AG04450 (cell line): ENCODE results near the gene LCTL. TPM values are rescaled to one million over a fixed set of nuclear protein-coding genes. Genes with fewer than 3 reads are reported as not detected.

ENCODE experiments used
- CTCF ChIA-PET: fragments of 300-600, 350-600 bp; formaldehyde crosslinking; extraction: SDS; loops from one replicate; lab custom pipeline; 2022; ENCODE audit warnings: antibody characterized with exemption, inconsistent platforms; lab: Charles Lee
- POLR2A ChIA-PET: fragments of 350-600 bp; formaldehyde crosslinking; extraction: SDS; loops from one replicate; lab custom pipeline; 2021; ENCODE audit warnings: antibody characterized with exemption, inconsistent platforms; lab: Yijun Ruan, JAX
- DNase-seq: peaks from one replicate; pipeline ENCODE4 v3.0.0-alpha.2; 2011; ENCODE audit warnings: low read depth, low spot score
- H3K27ac ChIP-seq: one replicate; pipeline ENCODE4 v1.5.1; 2012; ENCODE audit warnings: low read depth, low read length, control low read depth
- H3K27me3 ChIP-seq: one replicate; pipeline ENCODE4 v1.6.0; 2012; ENCODE audit warnings: low read length; ENCODE audit not compliant: control insufficient read depth, insufficient read depth
- H3K4me3 ChIP-seq: 2 replicates; pipeline ENCODE4 v1.5.1; 2011; ENCODE audit warnings: mild to moderate bottlenecking, low read depth, low read length, control low read depth
- H3K9me3 ChIP-seq: 2 replicates; pipeline ENCODE4 v1.5.1; 2012; ENCODE audit warnings: low read length; ENCODE audit not compliant: control insufficient read depth, insufficient read depth
- CTCF ChIP-seq: IDR thresholded peaks from 2 replicates; pipeline ENCODE4 v1.5.1; 2011; ENCODE audit warnings: low read depth, low read length, control low read depth, inconsistent platforms
- polyA plus RNA-seq: library from polyadenylated mRNA; depleted of rRNA; stranded (reverse); fragments of >200 nt; gene quantifications from 2 replicates; pipeline ENCODE4 v1.2.3, GENCODE V29; 2011

LCTL gene
- polyA plus RNA-seq, 1 experiment, result 6.5 TPM

GRCh38 chr15:66588971-66589370, 23.2 kb upstream of the LCTL start:
- DNase-seq, result no peak
- H3K27me3 ChIP-seq, result peaks cover 30% of the 10 kb centered on the region
- POLR2A ChIA-PET, result no interaction called here
- CTCF ChIA-PET, result interaction anchor here (0.7 kb wide), 1 partner anchor 14 kb away, joined by 3 read pairs; no protein-coding TSS in a partner anchor
- TF ChIP-seq CTCF, result no peak
- no peaks in the 10 kb centered on the region for H3K9me3 ChIP-seq
- no peak overlapping the region for H3K27ac ChIP-seq
- H3K4me3 ChIP-seq, result no peak overlapping the region

- CTCF ChIA-PET, result interaction anchor here (0.7 to 1.5 kb wide), 2 partner anchors 14 to 22 kb away, joined by 3 to 4 read pairs; no protein-coding TSS in a partner anchor
- Histone ChIP-seq H3K27ac (no peak overlapping the region), H3K9me3 (no peaks in the 10 kb centered on the region), H3K27me3 (peaks cover 30% of the 10 kb centered on the region), H3K4me3 (no peak overlapping the region)
- 0 out of 2 replicates have a peak, but pooled peaks have one; percentile 4 for TF ChIP-seq CTCF
- POLR2A ChIA-PET, result interaction anchor here (0.5 kb wide), 1 partner anchor 7 kb away, joined by 4 read pairs; no protein-coding TSS in a partner anchor
- DNase-seq, result no peak
Measured at GRCh38 chr15:66588537-66588936, 22.7 kb upstream of the LCTL start.

GRCh38 chr15:66587749-66588148, 22.0 kb upstream of the LCTL start:
- DNase-seq, result no peak
- peaks cover 30% of the 10 kb centered on the region for H3K27me3 ChIP-seq
- H3K9me3 ChIP-seq, result no peaks in the 10 kb centered on the region
- H3K27ac ChIP-seq, result no peak overlapping the region
- ChIA-PET CTCF (interaction anchor here (1.5 kb wide), 1 partner anchor 21 kb away, joined by 4 read pairs; no protein-coding TSS in a partner anchor), POLR2A (interaction anchor here (0.5 kb wide), 1 partner anchor 8 kb away, joined by 4 read pairs; no protein-coding TSS in a partner anchor)
- no peak for TF ChIP-seq CTCF
- no peak overlapping the region for H3K4me3 ChIP-seq

GRCh38 chr15:66587020-66587419, 21.2 kb upstream of the LCTL start:
- no peak for TF ChIP-seq CTCF
- Histone ChIP-seq H3K9me3 (no peaks in the 10 kb centered on the region), H3K4me3 (no peak overlapping the region), H3K27me3 (peaks cover 26% of the 10 kb centered on the region), H3K27ac (no peak overlapping the region)
- ChIA-PET POLR2A (interaction anchor here (0.6 kb wide), 1 partner anchor 32 kb away, joined by 3 read pairs; no protein-coding TSS in a partner anchor), CTCF (interaction anchor here (1.5 kb wide), 1 partner anchor 20 kb away, joined by 4 read pairs; no protein-coding TSS in a partner anchor)
- no peak for DNase-seq
